Karpas-422 (cell line): ENCODE measurements around the gene CDY2B. TPM values are rescaled to one million over a fixed set of nuclear protein-coding genes. Genes with fewer than 3 reads are reported as not detected.
"Not testable (repeated sequence)": the region's sequence is repeated elsewhere in the genome, so short reads cannot be mapped to it uniquely, and the experiment has no call there.

ENCODE experiments used
- DNase-seq: peaks from one replicate; pipeline ENCODE4 v3.0.0-alpha.2; 2015
- H2AFZ ChIP-seq: fragments of 200-600 bp; sonication (generic); 2 replicates; pipeline ENCODE4 v1.6.1; 2014; ENCODE audit warnings: antibody characterized with exemption, low read length, mixed read lengths
- H3K27ac ChIP-seq: fragments of 200-600 bp; sonication (generic); 2 replicates; pipeline ENCODE4 v1.5.1; 2014; ENCODE audit warnings: mild to moderate bottlenecking, low read length, moderate library complexity
- H3K27me3 ChIP-seq: fragments of 200-600 bp; sonication (generic); 2 replicates; pipeline ENCODE4 v1.6.1; 2014; ENCODE audit warnings: low read length, mixed read lengths
- H3K36me3 ChIP-seq: fragments of 200-600 bp; sonication (generic); 2 replicates; pipeline ENCODE4 v1.6.1; 2014; ENCODE audit warnings: low read length, mixed read lengths; ENCODE audit not compliant: insufficient read depth
- H3K4me1 ChIP-seq: fragments of 200-600 bp; sonication (generic); 2 replicates; pipeline ENCODE4 v1.6.1; 2014; ENCODE audit warnings: mild to moderate bottlenecking, low read length, mixed read lengths
- H3K4me2 ChIP-seq: fragments of 200-600 bp; sonication (generic); 2 replicates; pipeline ENCODE4 v1.6.1; 2014; ENCODE audit warnings: low read length, low read depth, mild to moderate bottlenecking; ENCODE audit not compliant: poor library complexity, severe bottlenecking
- H3K4me3 ChIP-seq: fragments of 200-600 bp; sonication (generic); 2 replicates; pipeline ENCODE4 v1.5.1; 2014; ENCODE audit warnings: mild to moderate bottlenecking, antibody characterized with exemption, low read length, mixed read lengths
- H3K79me2 ChIP-seq: fragments of 200-600 bp; sonication (generic); 2 replicates; pipeline ENCODE4 v1.6.1; 2014; ENCODE audit warnings: mild to moderate bottlenecking, low read length, mixed read lengths
- H3K9ac ChIP-seq: fragments of 200-600 bp; sonication (generic); 2 replicates; pipeline ENCODE4 v1.6.0; 2014; ENCODE audit warnings: low read length
- H3K9me2 ChIP-seq: fragments of 200-600 bp; sonication (generic), shearing (Covaris generic); replicated peaks from 2 replicates; pipeline ENCODE4 v1.6.0; 2014; ENCODE audit warnings: mild to moderate bottlenecking, low read length, moderate library complexity; ENCODE audit not compliant: insufficient read depth
- H3K9me3 ChIP-seq: fragments of 300-700, 200-600 bp; sonication (generic); 2 replicates; pipeline ENCODE4 v1.6.1; 2014; ENCODE audit warnings: low read length, mixed read lengths
- H4K20me1 ChIP-seq: fragments of 200-600 bp; sonication (generic); 2 replicates; pipeline ENCODE4 v1.6.1; 2014; ENCODE audit warnings: mild to moderate bottlenecking, antibody characterized with exemption, low read length, low read depth; ENCODE audit not compliant: insufficient read depth
- total RNA-seq: library from RNA; depleted of rRNA; stranded (reverse); fragments of >200 nt; shearing (Covaris generic); gene quantifications from 2 replicates; pipeline ENCODE4 v1.2.3, GENCODE V29; 2014; ENCODE audit warnings: low replicate concordance; rRNA removed

CDY2B gene
- total RNA-seq, 1 experiment from 2014 or later: not detected

- not testable (repeated sequence) for H3K9ac ChIP-seq, DNase-seq
Observed at GRCh38 chrY:17860634-17861033, 19.4 kb downstream of the CDY2B start.

DNA sequence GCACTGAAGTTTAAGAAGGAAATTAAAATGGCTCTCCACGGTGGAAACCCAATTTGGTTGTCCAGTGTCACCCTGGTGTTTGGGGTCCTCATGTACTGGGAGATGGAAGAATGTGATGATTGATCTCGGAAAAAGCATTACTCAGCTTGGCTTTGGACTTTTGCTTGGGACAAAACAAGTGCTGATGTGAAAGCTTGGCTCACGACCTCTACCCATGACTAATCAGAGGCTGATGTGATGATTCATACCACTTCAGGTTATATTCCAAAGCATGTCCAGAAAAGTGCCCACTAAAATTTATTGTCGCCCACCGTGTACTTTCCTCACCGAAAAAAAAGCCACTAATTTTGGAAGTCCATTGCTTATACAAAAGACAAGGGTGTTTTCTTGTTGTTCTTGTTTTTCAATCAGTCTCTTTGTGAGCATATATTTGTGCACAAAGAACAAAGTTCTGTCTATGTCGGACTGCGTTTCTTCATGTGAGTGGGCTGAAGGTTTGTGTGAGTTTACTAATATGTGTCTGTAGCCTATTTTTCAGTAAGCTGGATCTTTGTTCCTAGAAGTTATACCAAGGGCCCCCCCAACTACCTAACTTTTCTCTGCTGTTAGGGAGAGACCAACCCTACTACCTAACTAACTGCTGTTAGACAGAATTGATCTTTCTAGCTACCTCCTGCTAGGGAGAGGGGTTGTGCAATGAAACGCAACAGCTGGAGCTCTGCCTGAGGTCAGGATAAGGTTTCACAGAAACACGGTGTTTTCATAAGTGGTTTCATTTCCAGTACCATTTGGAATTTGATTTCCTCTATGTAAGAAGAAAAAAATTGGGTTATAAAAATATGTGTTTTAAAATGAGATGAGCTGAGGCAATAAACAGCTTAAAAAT is 22.8 kb downstream of the CDY2B start:
- not testable (repeated sequence) for H3K79me2 ChIP-seq, DNase-seq, H3K4me3 ChIP-seq, H3K9me3 ChIP-seq, H3K9me2 ChIP-seq, H3K9ac ChIP-seq, H2AFZ ChIP-seq, H3K27ac ChIP-seq, H3K36me3 ChIP-seq, H3K27me3 ChIP-seq, H3K4me1 ChIP-seq, H3K4me2 ChIP-seq, H4K20me1 ChIP-seq

More at GRCh38 chrY:17860634-17861033, 19.4 kb downstream of the CDY2B start:
- not testable (repeated sequence) for H3K36me3 ChIP-seq, H2AFZ ChIP-seq, H3K9me3 ChIP-seq, H3K79me2 ChIP-seq, H3K27ac ChIP-seq, H3K4me2 ChIP-seq, H3K27me3 ChIP-seq, H4K20me1 ChIP-seq, H3K4me1 ChIP-seq, H3K9me2 ChIP-seq, H3K4me3 ChIP-seq

- not testable (repeated sequence) for DNase-seq, H3K27ac ChIP-seq, H3K9me3 ChIP-seq, H3K9ac ChIP-seq, H3K36me3 ChIP-seq, H2AFZ ChIP-seq, H3K4me1 ChIP-seq, H3K4me2 ChIP-seq, H3K27me3 ChIP-seq, H4K20me1 ChIP-seq, H3K9me2 ChIP-seq, H3K4me3 ChIP-seq, H3K79me2 ChIP-seq
Observed at GRCh38 chrY:17856508-17856907, 23.5 kb downstream of the CDY2B start.

GRCh38 chrY:17849131-17849530 is 30.9 kb downstream of the CDY2B start:
- not testable (repeated sequence) for H2AFZ ChIP-seq, H3K79me2 ChIP-seq, DNase-seq, H3K27me3 ChIP-seq, H3K27ac ChIP-seq, H3K4me2 ChIP-seq, H3K36me3 ChIP-seq, H3K4me3 ChIP-seq, H3K9me2 ChIP-seq, H4K20me1 ChIP-seq, H3K4me1 ChIP-seq, H3K9me3 ChIP-seq, H3K9ac ChIP-seq

DNA sequence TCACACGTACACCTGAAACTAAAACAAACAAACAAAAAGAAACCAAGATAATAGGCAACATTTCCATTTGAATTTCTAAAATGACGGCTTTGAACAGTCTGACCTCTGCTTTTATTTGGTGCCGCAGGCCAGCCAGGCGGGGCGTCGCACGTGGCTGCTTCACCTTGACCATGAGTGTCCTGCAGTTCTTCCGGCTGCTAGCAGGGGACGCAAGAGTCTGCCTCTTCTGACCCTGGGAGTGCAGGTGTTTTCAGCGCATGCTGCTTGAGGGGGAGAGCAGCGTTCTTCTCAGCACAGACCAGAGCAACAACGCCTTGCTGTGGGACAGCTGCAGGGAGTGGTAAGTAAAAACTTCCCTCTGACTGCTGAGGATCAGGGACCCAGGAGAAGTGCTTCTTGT is 47.9 kb downstream of the CDY2B start:
- not testable (repeated sequence) for H3K9me3 ChIP-seq, H3K27me3 ChIP-seq, H4K20me1 ChIP-seq, H3K36me3 ChIP-seq, H3K27ac ChIP-seq, H3K4me3 ChIP-seq, H2AFZ ChIP-seq, H3K4me2 ChIP-seq, H3K4me1 ChIP-seq, H3K9ac ChIP-seq, H3K9me2 ChIP-seq, DNase-seq, H3K79me2 ChIP-seq

Other genes starting within 250 kb of the CDY2B start
- not detected in 2 replicates for gene CDY2A, start 145.6 kb upstream of the CDY2B start, total RNA-seq